ENCODE data around the gene SBK2.
"Not testable (repeated sequence)": the region's sequence is repeated elsewhere in the genome, so short reads cannot be mapped to it uniquely, and the experiment has no call there.

The SBK2 gene

DNA sequence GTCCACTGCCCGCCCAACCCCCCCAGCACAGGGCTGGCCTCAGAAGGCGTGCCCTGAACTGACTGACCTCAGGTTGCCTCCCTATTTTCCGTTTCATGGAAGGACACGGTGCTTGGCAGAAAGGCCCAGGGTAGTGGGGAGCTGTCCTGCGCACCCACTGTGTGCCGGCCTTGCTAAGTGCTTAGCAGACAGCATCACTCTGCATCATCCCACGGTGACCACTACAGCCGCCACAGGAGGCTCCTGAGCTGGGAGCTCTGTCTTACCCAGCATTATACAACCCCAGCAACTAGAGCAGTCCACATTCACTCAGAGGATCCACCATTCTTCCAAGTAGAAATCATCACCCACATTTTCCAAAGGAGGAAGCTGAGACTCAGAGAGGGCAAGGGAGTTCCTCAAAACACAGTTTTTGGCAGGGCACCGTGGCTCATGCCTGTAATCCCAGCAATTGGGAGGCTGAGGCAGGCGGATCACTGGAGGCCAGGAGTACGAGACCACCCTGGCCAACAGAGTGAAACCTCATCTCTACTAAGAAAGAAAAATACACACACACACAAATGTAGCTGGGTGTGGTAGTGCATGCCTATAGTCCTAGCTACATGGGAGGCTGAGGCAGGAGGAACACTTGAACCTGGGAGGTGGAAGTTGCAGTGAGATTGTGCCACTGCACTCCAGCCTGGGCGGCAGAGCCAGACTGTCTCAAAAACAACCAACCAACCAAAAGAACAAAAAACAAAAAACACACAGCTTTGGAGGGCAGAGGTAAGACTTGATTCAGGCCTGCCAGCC, 1.6 kb downstream of the SBK2 start:
- no peak for DNase-seq (ENCODE audit: low read depth)

DNA sequence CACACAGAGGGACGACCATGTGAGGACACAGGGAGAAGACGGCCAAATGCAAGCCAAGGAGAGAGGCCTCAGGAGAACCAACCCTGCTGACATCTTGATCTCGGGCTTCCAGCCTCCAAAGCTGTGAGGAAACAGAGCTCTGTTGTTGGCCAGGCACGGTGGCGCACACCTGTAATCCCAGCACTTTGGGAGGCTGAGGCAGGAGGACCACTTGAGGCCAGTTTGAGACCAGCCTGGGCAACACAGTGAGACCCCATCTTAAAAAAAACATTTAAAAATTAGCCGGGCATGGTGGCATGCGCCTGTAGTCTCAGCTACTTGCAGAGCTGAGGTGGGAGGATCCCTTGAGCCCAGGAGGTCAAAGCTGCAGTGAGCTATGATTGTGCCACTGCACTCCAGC, 2.7 kb downstream of the SBK2 start:
- not testable (repeated sequence) for DNase-seq (ENCODE audit: low read depth)

DNA sequence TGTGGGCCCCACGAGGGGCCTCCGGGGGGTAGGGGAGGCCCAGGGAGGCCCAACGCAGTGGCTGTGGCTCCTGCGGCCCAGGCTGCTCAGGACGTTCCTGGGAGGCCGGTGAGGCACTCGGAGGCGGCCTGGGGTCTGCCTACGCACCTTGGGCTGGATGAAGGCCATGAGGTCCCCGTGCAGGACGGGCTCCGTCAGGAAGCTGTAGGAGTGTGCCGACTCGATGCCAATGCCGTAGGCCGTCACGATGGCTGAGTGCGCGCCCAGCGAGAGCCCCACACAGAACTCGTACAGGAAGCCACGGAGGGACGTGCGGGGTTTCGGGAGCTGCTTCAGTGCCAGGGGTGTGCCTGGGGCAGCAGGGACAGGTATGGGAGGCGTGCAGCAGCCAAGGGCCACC, 5.9 kb downstream of the SBK2 start:
- DNase-seq (ENCODE audit: low read depth), result no peak

GRCh38 chr19:55529636-55530234, 7.2 kb downstream of the SBK2 start:
- no peak for DNase-seq (ENCODE audit: low read depth)

DNA sequence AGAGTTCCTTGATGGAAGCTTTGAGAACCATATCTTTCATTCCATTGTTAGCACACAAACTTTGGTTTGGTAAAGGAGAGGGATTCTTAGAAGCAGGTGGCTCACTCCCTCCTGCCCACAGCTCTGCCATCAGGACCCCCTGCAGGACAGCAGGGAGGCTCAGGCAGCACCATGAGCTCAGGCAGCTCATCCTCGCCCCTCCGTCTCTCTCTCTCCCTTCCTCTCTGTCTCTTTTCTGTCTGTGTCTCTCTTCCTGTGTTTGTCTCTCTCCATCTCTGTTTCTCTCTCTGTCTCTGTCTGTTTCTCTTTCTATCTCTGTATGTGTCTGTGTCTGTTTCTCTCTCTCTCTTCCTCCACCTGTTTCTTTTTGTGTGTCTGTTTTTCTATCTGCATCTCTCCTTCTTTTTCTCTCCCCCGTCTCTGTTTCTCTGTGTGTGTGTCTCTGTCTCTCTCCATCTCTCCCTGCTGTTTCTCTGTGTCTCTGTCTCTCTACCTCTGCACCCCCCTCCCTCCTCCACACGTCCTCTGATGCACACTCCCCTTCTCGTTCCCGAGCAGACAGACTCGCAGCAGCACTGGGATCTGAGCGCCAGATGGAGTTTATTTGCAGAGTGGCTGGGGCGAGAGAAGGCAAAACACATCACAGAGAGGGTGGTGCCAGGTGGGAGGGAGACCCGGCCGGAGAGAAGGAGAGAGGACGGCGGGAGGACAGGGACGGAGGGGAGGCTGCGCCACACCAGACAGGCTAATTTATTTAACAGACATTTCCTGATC, 8.7 kb downstream of the SBK2 start:
- no peak for DNase-seq (ENCODE audit: low read depth)

- DNase-seq (ENCODE audit: low read depth), result no peak
Observed at GRCh38 chr19:55527197-55528029, 9.5 kb downstream of the SBK2 start.

DNA sequence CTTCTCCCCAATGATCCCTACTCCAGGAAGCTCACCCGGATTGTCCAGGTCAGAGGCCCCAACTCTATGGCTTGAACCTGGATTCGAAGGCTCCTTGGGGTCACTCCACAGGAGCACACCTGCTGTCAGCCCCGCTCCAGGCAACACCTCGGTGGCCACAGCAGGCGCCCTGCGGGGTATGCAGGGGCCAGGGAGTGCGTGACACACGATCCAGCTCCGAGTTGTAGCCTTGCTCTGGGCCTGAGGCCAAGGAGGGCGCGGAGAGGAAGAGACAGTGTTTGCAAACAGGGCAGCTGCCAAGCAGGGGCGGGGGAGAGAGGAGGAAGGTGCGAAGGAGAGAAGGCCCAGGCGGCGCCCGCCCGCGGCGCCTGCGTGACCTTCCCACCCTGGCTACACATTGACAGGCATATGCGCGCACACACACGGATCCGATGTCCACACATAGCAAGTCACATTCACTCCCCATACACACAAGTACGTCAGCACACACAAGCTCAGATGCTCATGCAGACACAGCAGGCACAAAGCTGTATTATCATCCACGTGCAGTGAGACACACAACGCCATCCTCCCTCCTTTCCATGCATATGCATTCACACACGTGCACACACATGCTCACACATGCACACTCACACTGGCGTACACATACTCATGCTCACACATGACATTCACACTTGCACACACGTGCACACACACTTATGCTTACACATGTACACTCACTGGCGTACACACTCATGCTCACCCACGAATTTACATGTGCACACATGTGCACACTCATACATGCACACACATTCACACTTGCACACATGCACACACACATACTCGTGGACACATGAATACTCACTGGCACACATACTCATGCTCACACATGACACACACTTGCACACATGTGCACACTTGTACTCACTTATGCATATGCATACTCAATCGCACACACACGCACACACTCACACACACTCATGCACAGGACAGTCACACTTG, 10.4 kb downstream of the SBK2 start:
- no peak for DNase-seq (ENCODE audit: low read depth)

DNA sequence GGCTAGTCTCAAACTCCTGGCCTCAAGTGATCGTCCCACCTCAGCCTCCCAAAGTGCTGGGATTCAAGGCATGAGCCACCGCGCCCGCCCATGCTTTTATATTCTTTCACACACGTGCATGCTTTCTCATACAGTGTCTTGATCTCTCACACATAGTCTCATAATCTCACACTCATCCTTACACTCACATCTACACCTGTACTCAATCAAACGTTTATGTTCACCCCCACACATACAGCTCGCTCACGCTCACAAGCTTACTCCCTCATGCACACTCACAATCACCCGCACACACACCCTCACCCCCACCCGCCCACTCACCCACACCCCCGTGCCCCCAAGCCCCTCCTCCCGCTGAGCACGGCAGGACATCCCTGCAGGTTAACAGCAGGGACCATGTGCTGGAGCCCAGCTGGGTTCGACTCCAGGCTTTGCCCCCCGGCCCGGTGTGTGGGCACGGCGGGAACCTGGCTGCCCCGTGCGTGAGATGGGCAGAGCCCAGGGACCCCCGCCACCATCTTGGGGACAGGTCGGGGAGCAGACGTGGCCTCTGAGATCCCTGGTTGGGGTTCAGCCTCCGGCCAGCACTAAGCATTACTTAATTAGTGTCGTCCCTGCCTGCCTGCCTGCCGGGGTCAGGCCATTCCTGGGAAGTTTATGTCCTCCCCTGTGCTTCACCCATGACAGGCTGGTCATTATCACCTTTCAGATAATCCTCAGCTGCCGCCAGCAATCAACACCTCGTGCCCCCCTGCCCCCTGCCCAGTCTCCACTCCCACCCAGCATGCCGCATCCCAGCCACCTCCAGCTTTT, 11.4 kb downstream of the SBK2 start:
- DNase-seq (ENCODE audit: low read depth), result no peak

DNA sequence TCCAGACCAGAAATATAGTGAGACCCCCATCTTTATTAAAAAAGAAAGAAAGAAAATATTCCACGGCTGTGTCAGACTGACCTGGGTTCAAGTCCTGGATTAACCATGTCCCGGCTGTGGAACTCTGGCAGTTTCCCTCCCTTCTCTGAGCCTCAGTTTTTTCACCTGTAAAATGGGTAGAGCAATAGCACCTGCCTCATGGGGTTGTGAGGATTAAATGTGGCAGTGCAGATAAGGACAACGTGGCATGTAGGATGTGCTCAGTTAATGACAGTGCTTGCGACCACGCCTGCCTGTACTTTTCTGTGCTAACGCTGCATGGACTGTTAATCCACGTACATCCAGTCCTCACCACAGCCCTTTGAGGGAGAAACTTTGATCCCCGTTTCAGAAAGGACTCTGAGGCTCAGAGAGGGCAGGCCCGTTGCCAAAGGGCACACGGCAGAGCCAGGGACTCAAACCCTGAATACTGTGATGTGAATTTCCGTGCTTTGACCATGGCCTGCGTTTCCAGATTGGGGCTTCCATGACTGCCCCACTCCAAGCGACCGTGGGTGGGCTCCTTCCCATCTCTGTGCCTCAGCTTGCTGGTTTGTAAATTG, 16.1 kb downstream of the SBK2 start:
- DNase-seq (ENCODE audit: low read depth), result no peak

- DNase-seq (ENCODE audit: low read depth), result no peak
Observed at GRCh38 chr19:55519451-55520311, 17.3 kb downstream of the SBK2 start.

- DNase-seq (ENCODE audit: low read depth), result peak; percentile 84
Observed at GRCh38 chr19:55516878-55517620, 19.9 kb downstream of the SBK2 start.

- no peak for DNase-seq (ENCODE audit: low read depth)
Observed at GRCh38 chr19:55508120-55508519, 28.8 kb downstream of the SBK2 start.

DNA sequence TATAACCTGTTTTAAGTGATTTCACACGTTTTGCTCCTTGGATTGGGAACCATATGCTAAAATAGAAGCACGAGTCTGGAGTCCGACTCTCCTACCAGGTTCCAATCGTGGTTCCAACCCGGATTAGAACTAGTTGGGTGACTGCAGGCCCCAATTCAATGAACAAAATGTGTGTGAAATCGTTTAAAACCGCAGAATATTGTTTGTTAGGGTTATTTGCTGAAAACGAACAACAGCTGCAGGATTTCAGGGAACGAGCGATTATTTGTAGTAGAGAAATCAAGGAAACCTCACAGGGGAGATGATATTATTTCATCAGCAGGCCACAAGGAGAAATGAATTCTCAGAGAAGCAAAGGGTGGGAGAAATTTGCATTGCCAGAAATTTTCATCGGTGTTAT, 32.0 kb downstream of the SBK2 start:
- no peak for DNase-seq (ENCODE audit: low read depth)

DNA sequence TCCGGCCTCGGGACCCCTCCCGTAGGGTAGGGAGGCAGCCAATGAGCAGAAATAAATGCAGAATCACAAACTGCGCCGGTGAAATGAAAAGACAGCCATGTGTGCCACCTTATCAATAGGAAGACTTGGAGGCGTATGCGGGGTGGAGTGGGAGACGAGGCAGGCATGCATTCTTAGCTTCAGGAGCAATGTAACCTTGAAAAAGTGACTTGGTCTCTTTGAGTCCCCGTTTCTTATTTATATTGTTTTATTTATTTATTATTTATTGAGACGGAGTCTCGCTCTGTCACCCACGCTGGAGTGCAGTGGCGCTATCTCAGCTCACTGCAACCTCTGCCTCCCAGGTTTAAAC, 32.7 kb downstream of the SBK2 start:
- DNase-seq (ENCODE audit: low read depth), result no peak

DNA sequence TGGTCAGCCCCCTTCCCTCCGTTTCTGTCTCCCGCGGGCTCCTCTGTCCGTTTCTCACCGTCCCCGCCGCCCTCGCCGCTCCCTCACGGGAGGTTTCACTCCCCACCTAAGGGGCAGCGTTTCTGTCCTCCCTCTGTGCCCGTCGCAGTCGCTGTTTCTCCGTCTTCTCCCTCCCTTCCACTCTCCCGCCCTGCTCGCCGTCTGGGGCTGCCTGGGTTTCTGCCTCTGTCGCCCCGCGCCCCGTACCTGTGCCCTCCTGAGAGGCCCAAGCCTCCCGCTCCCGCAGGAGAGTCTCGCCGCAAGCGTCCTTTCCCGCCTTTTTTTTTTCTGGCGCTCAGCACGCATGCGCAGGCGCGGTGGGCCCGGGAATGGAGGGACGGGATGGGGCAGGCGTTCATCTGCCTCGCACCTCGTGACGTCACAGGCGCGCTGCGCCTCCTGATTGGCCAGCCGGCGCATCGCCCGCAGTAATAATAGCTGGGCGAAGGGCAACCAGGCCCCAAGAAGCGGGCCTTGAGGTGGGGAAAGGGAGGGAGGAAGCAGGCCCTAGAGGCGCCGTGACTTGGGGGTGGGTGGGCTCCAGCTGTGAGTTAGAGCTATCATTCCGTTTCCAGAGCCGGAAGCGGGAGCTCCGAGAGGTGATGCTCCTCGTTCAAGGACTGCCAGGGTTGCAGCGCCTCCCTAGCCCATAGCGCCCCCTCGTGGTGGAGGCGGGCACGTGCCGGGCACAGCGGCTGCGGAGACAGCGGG, 33.3 kb downstream of the SBK2 start:
- peak; percentile 89 for DNase-seq (ENCODE audit: low read depth)

- no peak for DNase-seq (ENCODE audit: low read depth)
Observed at GRCh38 chr19:55503157-55503501, 33.8 kb downstream of the SBK2 start.

DNA sequence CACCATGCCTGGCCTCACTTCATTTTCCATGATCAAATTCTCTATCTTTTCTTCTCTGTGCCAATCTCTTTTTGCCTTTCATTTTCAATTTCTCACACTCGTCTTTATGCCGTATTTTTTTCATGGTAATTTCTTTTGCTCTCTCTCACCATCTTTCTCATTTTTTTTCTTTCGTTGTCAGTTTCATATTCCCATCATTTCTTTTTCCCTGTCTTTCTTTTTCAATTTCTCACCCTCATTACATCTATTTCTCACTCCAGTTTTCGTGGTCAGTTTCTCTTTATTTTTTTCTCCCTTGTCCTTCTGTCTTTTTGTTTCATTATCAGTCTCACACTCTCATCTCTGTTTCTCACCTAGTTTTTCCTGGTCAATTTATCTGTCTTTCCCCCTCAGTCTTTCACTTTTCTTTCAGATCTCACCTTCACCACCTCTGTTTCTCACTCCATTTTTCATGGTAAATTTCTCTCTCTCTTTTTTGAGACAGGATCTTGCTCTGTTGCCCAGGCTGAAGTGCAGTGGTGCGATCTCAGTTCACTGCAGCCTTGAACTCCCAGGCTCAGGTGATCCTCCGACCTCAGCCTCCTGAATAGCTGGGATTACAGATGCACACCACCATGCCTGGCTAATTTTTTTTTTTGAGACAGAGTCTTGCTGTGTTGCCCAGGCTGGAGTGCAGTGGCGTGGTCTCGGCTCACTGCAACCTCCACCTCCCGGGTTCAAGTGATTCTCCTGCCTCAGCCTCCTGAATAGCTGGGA, 34.6 kb downstream of the SBK2 start:
- no peak for DNase-seq (ENCODE audit: low read depth)

Data from stimulated activated CD8-positive, alpha-beta memory T cell treated with anti-CD3 and anti-CD28 coated beads, Interleukin-15, amount 100 ng/mL, for 1 hour (primary cell).